SK-N-MC (cell line): ENCODE measurements around the gene COPS2.

Source experiments
- EZH2 ChIP-seq: fragments of 200-600 bp; sonication (generic); IDR thresholded peaks from one replicate; pipeline ENCODE4 v1.6.1; 2017; ENCODE audit warnings: antibody characterized with exemption
- FOXP2 ChIP-seq: optimal IDR thresholded peaks from 2 replicates; pipeline ENCODE3; 2011; ENCODE audit warnings: mild to moderate bottlenecking, moderate library complexity; ENCODE audit not compliant: insufficient read depth; ENCODE audit errors: extremely low read length, control extremely low read depth
- POLR2AphosphoS5 ChIP-seq: IDR thresholded peaks from 2 replicates; pipeline ENCODE4 v1.6.1; 2012; ENCODE audit warnings: mild to moderate bottlenecking, low read depth, low read length, borderline replicate concordance

DNA sequence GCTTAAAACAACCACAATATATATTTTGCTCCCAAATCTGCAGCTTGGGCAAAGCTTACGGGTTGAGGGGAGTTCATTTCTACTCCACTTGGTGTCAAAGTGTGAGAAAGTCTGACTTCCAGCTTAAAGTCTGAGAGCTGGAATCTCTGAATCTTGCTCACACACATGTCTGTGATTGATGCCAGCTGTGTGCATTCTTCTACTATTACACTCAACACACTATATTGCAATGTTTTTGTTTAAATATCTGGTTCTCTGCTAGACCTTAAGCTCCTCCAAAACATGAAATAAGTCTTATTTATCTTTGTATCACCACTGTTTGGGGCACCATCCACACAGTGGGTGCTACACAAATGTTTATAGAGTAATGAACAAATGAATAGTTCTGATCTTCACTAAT is 72.4 kb downstream of the COPS2 start:
- TF ChIP-seq POLR2AphosphoS5 (no peak), EZH2 (no peak), FOXP2 (no peak)
